H54 (cell line): ENCODE results near the gene AURKA.
"Not testable (repeated sequence)": the region's sequence is repeated elsewhere in the genome, so short reads cannot be mapped to it uniquely, and the experiment has no call there.

Experiments
- DNase-seq: peaks from one replicate; pipeline ENCODE4 v3.0.0; 2011; ENCODE audit warnings: low spot score, mixed read lengths; ENCODE audit not compliant: insufficient read length
- FAIRE-seq: peaks from 3 replicates; lab custom pipeline; 2011; peaks lifted over from hg19 to GRCh38; lab: Jason Lieb, UNC
- POLR2A ChIP-seq: IDR thresholded peaks from 2 replicates; pipeline ENCODE4 v1.6.1; 2011; ENCODE audit warnings: low read depth, mild to moderate bottlenecking, low read length

AURKA gene

DNA sequence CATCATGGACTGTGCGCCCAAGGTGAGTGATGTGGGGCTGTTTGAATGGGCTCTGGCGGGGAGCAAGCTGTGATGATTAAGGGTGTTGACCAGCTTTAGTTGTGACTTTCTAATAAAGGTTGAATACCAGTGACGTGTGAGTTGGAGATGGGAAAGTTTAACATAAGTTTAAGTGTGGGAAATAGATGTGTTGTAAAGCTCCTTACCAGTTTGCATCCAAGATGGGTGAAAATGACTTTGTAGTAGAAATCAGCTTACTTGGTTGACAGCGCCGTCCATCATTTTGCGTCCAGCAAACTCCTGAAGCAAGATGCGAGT lies 20.4 kb upstream of the AURKA start:
- FAIRE-seq = no peak
- no peak for DNase-seq
- TF ChIP-seq POLR2A = no peak

DNA sequence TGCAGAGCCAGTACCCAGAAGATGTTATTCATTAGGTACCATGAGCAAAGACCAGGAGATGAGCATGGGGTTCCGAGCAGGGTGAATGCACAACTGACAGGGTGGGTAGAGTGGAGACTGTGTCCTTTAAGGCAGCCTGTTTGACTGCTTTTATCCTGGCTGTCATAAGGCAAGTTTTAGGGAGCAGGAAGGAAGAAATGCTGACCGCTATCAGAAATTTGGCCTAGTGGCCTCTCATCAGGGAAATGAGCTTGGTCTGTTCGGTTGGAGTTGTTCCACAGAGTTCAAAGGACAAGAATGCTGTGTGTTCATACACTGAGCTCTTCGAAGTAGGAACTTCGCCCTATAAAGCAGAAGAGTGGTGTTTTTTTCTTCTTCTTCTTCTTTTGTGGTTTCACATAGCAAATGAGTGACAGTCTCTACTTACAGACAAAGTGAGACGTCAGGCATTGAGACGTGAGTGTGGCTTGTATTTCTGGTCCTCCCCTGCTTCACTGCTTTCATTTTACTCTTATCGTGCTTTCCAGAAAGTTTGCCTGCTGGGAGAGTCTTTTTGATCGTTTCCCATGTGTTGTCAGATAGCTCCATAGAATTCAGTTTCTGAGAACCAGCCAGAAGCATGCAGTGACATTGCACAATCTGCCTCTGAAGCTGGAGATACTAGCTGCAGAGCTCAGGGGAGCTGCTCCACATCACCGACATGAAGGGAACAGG lies 19.9 kb upstream of the AURKA start, which contains the start of gene CASS4:
Gene CASS4, plus strand, starts transcription at position 502 of the 714 bp plus-strand sequence. Its CDS starts 199 bp downstream, at position 701.
- TF ChIP-seq POLR2A = no peak
- FAIRE-seq = no peak
- no peak for DNase-seq

- FAIRE-seq, DNase-seq: not testable (repeated sequence)
Observed at GRCh38 chr20:56411287-56411686, 19.3 kb upstream of the AURKA start.

DNA sequence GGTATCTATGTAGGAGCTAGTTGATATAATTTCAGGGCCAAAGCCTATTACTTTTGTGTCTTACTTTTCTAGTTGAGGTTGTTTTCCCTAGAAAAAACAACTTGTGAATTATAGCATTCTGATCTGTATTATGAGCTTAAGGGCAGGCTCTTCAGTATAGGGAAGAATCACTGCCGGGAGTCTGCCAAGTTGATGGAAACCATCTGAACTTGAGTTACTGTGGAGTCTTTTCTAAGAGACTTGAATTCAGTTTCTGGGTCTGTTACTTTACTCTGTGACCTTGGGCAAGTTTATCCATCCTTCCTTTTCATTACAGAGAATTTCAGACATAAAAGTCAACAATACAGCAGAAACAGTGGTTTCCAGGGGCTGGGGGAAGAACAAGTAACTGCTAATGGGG lies 17.9 kb upstream of the AURKA start:
- FAIRE-seq = no peak
- TF ChIP-seq POLR2A = no peak
- no peak for DNase-seq

DNA sequence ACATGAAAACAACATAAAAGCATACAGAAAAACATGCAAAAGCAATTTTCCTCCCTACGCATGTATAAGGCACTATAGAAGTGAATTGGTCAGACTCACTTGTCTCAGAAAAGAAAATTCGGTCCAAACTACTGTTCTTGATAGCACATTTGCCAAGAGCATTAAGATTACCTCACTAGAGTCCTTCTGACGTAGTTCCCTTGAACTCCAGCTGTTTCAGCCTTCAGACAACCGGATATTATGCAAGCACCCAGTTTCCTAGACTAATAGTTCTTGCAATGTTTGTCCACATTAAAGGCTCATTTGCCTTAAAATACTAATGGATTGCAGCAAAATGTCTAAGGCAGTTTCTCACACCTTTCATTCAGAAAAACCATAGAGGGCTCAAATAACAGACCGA lies 17.5 kb upstream of the AURKA start:
- no peak for TF ChIP-seq POLR2A
- no peak for DNase-seq
- no peak for FAIRE-seq

DNA sequence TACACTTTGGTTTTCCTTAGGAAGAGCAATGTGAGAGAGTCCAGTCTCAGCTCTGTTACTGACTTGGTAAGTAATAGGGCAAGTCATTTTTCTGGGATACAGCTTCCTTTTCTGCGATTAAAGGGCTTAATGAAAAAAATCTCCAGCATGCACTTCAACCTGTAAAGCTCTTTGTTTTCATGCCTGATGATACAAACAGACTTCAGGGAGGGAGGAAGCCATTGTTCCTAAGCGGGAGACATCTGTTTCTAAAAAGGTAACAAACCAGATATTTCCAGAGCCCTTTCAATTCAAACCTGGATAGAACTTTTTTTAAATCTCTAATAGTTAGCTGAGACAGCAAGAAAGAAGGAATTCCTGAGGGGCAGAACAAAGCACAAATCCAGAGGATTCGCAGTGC lies 14.9 kb upstream of the AURKA start:
- no peak for TF ChIP-seq POLR2A
- FAIRE-seq (no peak), DNase-seq (no peak)

- not testable (repeated sequence) for DNase-seq, FAIRE-seq
Observed at GRCh38 chr20:56405356-56405755, 13.3 kb upstream of the AURKA start.

DNA sequence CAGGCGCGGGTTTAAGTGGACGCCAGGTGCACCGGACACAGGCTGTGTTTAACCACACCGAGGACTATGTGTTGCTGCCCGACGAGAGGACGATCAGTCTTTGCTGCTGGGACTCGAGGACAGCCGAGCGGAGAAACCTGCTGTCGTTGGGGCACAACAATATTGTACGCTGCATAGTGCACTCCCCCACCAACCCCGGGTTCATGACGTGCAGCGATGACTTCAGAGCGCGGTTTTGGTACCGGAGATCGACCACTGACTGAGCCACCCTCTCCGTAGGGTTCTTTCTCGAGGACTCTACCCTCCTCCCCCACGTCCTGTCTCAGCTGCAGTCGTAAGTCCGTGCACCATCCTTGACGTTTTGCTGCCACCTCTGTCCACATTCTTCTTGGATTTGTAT lies 11.4 kb upstream of the AURKA start:
- TF ChIP-seq POLR2A = no peak
- DNase-seq (no peak), FAIRE-seq (no peak)

- FAIRE-seq (peak; percentile 80), DNase-seq (no peak)
- TF ChIP-seq POLR2A = no peak
Observed at GRCh38 chr20:56400001-56400640, 8.1 kb upstream of the AURKA start.

GRCh38 chr20:56395166-56395565 lies 3.2 kb upstream of the AURKA start:
- no peak for TF ChIP-seq POLR2A
- no peak for FAIRE-seq
- DNase-seq = no peak

DNA sequence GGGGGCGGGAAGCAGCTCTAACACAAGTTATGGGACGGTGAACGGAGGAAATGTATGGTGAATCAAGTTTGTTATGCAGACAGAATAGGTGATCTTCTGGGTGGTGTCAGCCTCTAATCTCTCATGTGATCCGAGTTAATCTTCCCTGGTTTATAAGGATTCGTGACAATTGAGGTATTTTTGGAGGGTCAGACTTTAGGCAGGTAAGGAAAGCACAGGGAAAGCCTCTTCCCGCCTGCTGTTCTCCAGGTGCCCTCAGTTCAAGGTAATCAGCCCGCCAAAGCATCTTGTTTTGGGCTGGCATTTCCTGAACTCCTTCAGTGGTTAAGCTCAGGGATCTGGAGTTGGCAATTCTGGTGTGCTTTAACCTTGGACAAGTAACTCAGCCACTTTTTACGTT lies 1.6 kb upstream of the AURKA start:
- FAIRE-seq = no peak
- TF ChIP-seq POLR2A = no peak
- no peak for DNase-seq

DNA sequence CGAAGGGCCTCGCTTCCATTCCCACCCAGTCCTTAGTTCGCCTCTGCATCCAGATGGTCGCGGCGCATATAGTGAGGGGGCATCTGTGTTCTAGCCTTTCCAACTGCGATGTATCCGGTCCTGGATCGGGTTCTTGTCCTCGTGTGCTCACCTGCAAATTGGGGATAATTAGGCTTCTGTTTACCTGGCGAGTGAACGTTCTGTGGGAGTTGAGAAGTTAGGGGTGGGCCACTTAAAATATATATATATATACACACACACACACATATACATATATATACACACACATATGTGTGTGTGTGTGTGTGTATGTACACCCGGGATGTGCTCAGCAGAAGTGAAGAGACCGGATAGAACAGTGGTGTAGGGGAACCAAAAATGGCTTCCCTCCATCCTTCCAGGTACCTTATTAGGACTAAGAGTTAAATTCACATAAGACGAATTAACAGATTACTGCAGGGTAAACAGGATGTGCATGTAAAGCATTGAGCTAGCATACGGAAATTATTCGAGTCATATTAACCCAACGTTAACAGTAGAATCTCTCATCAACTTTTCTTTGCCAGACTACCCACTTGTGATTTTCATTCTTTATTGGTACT lies 967 bp upstream of the AURKA start:
- FAIRE-seq = no peak
- DNase-seq = no peak

DNA sequence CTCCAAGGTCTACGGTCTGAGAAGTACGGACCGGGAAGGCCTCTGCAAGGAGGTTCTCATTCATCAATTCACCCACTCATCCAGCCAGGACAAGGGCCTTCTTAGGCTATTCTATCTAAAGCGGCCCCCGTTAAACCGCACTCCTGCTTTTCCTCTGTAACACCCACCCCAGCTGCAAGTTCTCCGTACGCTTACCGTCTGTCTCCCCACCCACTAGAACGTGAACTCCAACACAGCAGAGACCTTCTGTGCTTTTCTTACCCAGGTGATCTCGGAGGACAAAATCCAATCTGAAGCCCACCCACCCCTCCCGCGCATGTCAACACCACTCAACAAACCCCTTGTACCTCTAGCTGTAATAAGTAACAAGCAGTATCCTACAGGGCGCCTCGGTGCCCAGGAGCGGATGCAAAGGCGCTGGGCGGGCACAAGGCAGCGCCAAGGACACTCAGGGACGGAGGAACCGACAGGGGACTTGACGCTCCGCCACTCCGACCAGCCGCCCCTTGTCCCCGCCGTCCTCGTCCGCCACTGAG lies 351 bp downstream of the AURKA start:
- DNase-seq (no peak), FAIRE-seq (no peak)
- TF ChIP-seq POLR2A = no peak

More for the DNA sequence above, 967 bp upstream of the AURKA start:
- TF ChIP-seq POLR2A = no peak

DNA sequence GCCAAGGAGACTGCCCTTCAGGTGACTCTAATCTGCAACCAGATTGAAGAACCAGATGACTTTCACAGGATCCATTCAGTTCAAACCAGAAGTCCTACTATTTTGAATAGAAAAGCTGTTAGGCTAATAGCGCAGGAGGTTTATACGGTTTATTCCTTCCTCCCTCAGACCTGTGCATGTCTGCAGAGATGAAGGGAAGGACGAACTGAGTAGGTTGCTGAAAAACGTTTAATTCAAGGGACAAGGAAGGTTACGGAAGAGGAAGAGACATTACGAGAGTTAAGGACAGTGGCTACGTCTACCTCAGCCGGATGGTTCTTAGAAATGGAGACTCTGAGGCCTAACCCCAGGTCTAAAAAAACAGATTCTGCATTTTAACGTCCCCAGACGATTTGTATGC lies 978 bp downstream of the AURKA start:
- FAIRE-seq = no peak
- TF ChIP-seq POLR2A = no peak
- no peak for DNase-seq

DNA sequence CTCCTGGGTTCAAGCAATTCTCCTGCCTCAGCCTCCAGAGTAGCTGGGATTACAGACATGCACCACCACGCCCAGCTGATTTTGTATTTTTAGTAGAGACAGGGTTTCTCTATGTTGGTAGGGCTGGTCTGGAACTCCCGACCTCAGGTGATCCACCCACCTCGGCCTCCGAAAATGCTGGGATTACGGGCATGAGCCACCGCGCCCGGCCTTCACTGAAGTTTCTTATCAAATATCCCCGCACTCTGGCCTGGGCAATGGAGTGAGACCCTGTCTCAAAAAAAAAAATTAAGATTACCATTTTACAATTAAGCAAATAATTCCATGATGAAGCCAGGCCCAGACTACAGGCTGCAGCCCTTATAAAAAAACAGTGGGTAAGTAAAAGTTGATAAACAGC lies 1.6 kb downstream of the AURKA start:
- not testable (repeated sequence) for DNase-seq, FAIRE-seq
